Tibial nerve (tissue), 4 donors: ENCODE results near the gene SLC12A9. TPM values are rescaled to one million over a fixed set of nuclear protein-coding genes. Genes with fewer than 3 reads are reported as not detected.

ENCODE experiments used
- DNase-seq, 2 donors: peaks; one replicate each; pipeline ENCODE4 v3.0.0-alpha.2; 2019; ENCODE audit warnings: low spot score in 2 of 2
- H3K27ac ChIP-seq, 4 donors: fragments of 200-600 bp; sonication (generic) in 3 of 4; one replicate each; pipeline ENCODE4 v1.5.1; 2017 to 2019; ENCODE audit warnings: mild to moderate bottlenecking in 1 of 4
- H3K27me3 ChIP-seq, 2 donors: fragments of 200-600 bp; sonication (generic) in 1 of 2; one replicate each; pipeline versions ENCODE4 v1.5.1 to v1.6.0; 2017 to 2019
- H3K36me3 ChIP-seq, 3 donors: fragments of 200-600 bp; sonication (generic); one replicate each; pipeline ENCODE4 v1.5.1; 2018 to 2019
- H3K4me1 ChIP-seq, 4 donors: fragments of 200-600 bp; sonication (generic) in 3 of 4; one replicate each; pipeline ENCODE4 v1.5.1; 2017 to 2019
- H3K4me3 ChIP-seq, 4 donors: fragments of 200-600 bp; sonication (generic) in 3 of 4; one replicate each; pipeline ENCODE4 v1.5.1; 2017 to 2019; ENCODE audit warnings: mild to moderate bottlenecking in 1 of 4, moderate library complexity in 1 of 4
- H3K9me3 ChIP-seq, 4 donors: fragments of 200-600 bp; sonication (generic) in 3 of 4; one replicate each; pipeline ENCODE4 v1.5.1; 2017 to 2019
- CTCF ChIP-seq, 5 experiments: fragments of 200-600 bp in 3 of 5; fragments of 450-650 bp in 2 of 5; sonication (generic) in 3 of 5; IDR thresholded peaks; one replicate each; pipeline ENCODE4 v1.5.1; 2016 to 2019; ENCODE audit warnings: antibody characterized with exemption in 5 of 5, mild to moderate bottlenecking in 3 of 5, moderate library complexity in 2 of 5
- EP300 ChIP-seq, 2 donors: sonication (generic); formaldehyde crosslinking; IDR thresholded peaks; one replicate each; pipeline ENCODE4 v1.6.1; 2017; ENCODE audit warnings: antibody characterized with exemption in 2 of 2, mild to moderate bottlenecking in 1 of 2
- POLR2A ChIP-seq, 2 donors: fragments of 450-650 bp; IDR thresholded peaks; one replicate each; pipeline ENCODE4 v1.6.1; 2017; ENCODE audit warnings: antibody characterized with exemption in 2 of 2, mild to moderate bottlenecking in 2 of 2, moderate library complexity in 2 of 2
- WGBS, 2 donors: methylation state at CpG; one replicate each; pipeline ENCODE4 v1.1.5; 2018; 5-methylcytosine and 5-hydroxymethylcytosine counted together
- total RNA-seq, 4 donors: library from RNA; depleted of rRNA; stranded (reverse); fragments of >200 nt; gene quantifications; one replicate each; pipeline ENCODE4 v1.1.0, GENCODE V29; 2016

SLC12A9 gene
- total RNA-seq, 4 donors from 2014 or later = 11.8 to 36.8 (median 32.1) TPM

GRCh38 chr7:100822236-100823139 lies 30.0 kb upstream of the SLC12A9 start:
- peaks cover 0 to 5% of the 10 kb centered on the region in 2 donors for H3K27me3 ChIP-seq
- H3K36me3 ChIP-seq = peaks cover 0 to 63% (median 0%) of the 10 kb centered on the region in 3 donors
- peaks cover 0 to 26% (median 0%) of the 10 kb centered on the region in 4 donors for H3K4me1 ChIP-seq
- no peak overlapping the region for H3K4me3 ChIP-seq
- H3K9me3 ChIP-seq = no peaks in the 10 kb centered on the region
- no peak overlapping the region for H3K27ac ChIP-seq
- TF ChIP-seq EP300 (IDR thresholded peaks at IDR 0.05) = no peak
- DNase-seq = no peak
- 90 to 92% methylated on average over 39 to 42 of the region's 43 CpGs for WGBS, 2 donors

DNA sequence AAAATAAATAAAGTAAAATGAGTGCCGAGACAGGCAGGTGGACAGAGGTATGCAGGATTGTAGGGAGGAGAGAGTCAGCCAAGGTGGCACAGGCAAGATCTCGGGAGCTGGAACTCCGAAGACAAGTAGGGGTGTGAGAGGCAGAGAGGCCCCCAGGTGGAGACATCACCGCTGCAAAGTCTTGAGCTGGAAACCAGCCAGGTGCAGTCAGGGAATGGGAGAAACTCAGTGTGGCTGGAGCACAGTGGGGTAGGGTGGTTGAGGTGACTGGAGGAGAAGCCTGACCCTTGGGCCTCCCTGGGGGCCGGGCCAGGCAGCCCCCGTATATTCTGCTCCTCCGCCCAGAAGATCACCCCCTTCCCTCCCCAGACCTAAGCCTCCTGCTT lies 29.4 kb upstream of the SLC12A9 start:
- Histone ChIP-seq H3K36me3 (peaks cover 0 to 60% (median 0%) of the 10 kb centered on the region in 3 donors), H3K27ac (no peak overlapping the region), H3K9me3 (no peaks in the 10 kb centered on the region)

DNA sequence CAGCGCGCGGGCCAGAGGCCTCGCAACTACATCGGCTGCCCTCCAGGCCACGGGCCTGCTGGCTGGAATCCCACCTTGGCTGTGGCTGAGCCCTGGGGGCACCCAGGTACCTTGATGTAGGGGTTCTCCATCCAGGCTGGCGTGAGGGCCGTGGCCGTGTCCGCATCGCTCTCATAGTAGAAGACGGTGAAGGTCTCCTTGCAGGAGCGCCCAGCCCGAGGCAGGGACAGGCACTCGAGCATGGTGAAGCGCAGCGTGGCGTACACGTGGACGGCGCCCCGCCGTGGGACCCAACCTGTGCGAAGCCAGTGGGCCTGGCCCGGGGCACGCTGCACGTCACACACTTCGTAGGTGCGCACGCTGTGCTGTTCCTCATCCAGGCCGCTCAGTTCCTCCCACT lies 29.0 kb upstream of the SLC12A9 start:
- 89 to 93% methylated on average over 17 to 31 of the region's 31 CpGs for WGBS, 2 donors
- no peak overlapping the region for H3K4me3 ChIP-seq
- DNase-seq = no peak
- H3K4me1 ChIP-seq = peaks cover 0 to 33% (median 5%) of the 10 kb centered on the region in 4 donors
- H3K36me3 ChIP-seq = peaks cover 0 to 56% (median 0%) of the 10 kb centered on the region in 3 donors
- H3K9me3 ChIP-seq = no peaks in the 10 kb centered on the region
- H3K27ac ChIP-seq = no peak overlapping the region
- TF ChIP-seq CTCF (IDR thresholded peaks at IDR 0.05) (no peak), POLR2A (IDR thresholded peaks at IDR 0.05) (no peak), EP300 (IDR thresholded peaks at IDR 0.05) (no peak)
- H3K27me3 ChIP-seq = peaks cover 0 to 9% of the 10 kb centered on the region in 2 donors

More for the DNA sequence above, 29.4 kb upstream of the SLC12A9 start:
- Histone ChIP-seq H3K4me3 (no peak overlapping the region), H3K27me3 (peaks cover 0 to 9% of the 10 kb centered on the region in 2 donors), H3K4me1 (peaks cover 0 to 33% (median 3%) of the 10 kb centered on the region in 4 donors)
- DNase-seq = no peak
- TF ChIP-seq EP300 (IDR thresholded peaks at IDR 0.05) (no peak), POLR2A (IDR thresholded peaks at IDR 0.05) (no peak), CTCF (IDR thresholded peaks at IDR 0.05) (no peak)
- 83 to 84% methylated on average over 7 of the region's 7 CpGs for WGBS, 2 donors

- Histone ChIP-seq H3K9me3 (no peaks in the 10 kb centered on the region), H3K4me1 (peaks cover 0 to 33% (median 6%) of the 10 kb centered on the region in 4 donors), H3K27ac (peak overlapping the region in 3 of 4 donors; percentile 19 to 79 (median 21)), H3K36me3 (peaks cover 0 to 45% (median 0%) of the 10 kb centered on the region in 3 donors), H3K27me3 (peaks cover 0 to 11% of the 10 kb centered on the region in 2 donors), H3K4me3 (peak overlapping the region in 1 of 4 donors; percentile 62)
- no peak for DNase-seq
- TF ChIP-seq POLR2A (IDR thresholded peaks at IDR 0.05) = no peak
- no peak for TF ChIP-seq CTCF (IDR thresholded peaks at IDR 0.05)
- no peak for TF ChIP-seq EP300 (IDR thresholded peaks at IDR 0.05)
- 33 to 35% methylated on average over 18 of the region's 18 CpGs for WGBS, 2 donors
Observed at GRCh38 chr7:100824499-100825214, 27.9 kb upstream of the SLC12A9 start.

DNA sequence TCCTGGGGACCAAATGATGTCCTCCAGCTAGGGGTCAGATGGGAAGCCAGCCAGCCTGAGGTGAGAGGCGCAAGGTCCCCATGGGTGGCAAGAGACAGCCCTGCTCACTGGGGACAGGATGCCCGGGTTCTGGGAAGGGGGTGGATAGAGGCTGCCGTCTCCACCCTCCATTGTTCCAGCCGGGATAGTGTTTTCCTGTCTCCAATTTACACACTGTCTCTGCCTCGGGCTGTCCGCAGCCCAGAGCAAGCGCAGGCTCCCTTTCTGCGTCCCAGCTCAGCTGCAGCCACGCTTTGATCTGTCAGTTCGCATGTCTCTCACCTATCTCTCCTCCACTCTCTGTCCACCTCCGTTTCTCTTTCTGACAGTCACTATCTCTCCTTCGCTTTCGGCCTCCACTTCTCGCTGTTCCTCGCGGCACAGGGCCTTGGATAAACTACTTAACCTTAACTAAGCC lies 27.3 kb upstream of the SLC12A9 start:
- peak overlapping the region in 2 of 4 donors; percentile 58 to 62 for H3K4me3 ChIP-seq
- peaks cover 0 to 11% of the 10 kb centered on the region in 2 donors for H3K27me3 ChIP-seq
- H3K27ac ChIP-seq = peak overlapping the region in 2 of 4 donors; percentile 21 to 79
- WGBS, 2 donors = 29 to 46% methylated on average over 15 to 16 of the region's 16 CpGs
- H3K9me3 ChIP-seq = no peaks in the 10 kb centered on the region
- peaks cover 0 to 33% (median 6%) of the 10 kb centered on the region in 4 donors for H3K4me1 ChIP-seq
- no peak for DNase-seq
- no peak for TF ChIP-seq POLR2A (IDR thresholded peaks at IDR 0.05)
- TF ChIP-seq CTCF (IDR thresholded peaks at IDR 0.05) = no peak
- no peak for TF ChIP-seq EP300 (IDR thresholded peaks at IDR 0.05)
- peaks cover 0 to 39% (median 0%) of the 10 kb centered on the region in 3 donors for H3K36me3 ChIP-seq
